ENCODE measurements around the gene MRPS23. TPM values are rescaled to one million over a fixed set of nuclear protein-coding genes. Genes with fewer than 3 reads are reported as not detected.

The MRPS23 gene
- total RNA-seq, 4 donors from 2014 or later = 5.9 to 35.2 (median 16.8) TPM

DNA sequence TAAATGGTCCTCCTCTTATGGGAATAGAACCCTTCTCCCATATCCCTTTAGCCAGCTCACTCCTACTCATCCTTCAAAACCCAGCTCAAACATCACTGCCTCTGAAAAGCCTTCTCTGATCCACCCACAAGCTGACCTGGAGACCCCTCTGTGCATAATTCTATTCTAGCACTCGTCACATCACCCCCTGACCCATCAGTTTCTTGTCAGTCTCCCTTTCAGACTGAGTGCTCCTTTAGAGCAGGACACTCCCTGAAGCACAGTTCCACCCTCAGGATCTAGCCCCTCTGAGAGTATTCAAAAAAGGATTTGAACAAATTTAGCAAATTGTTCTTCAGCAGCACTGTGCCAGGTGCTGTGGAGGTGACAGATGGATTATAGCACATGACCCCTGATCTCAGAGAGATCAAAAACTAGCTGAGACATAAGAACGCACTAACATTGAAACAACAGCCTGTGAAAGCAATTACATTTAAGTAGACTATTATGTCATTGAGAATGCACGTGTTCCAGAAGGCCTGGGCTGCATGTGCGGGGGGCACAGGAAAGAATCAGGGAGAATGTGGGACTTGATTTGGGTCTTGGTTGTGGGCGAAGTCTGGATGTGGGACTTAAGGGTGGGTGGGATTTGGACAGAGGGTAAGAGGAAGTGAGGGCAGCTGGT, 43.5 kb downstream of the MRPS23 start:
- Histone ChIP-seq H3K4me1 (no peaks in the 10 kb centered on the region), H3K4me3 (no peak overlapping the region), H3K9me3 (no peaks in the 10 kb centered on the region), H3K27me3 (no peaks in the 10 kb centered on the region), H3K27ac (no peak overlapping the region), H3K36me3 (no peaks in the 10 kb centered on the region)
- no peak for DNase-seq
- TF ChIP-seq CTCF (IDR thresholded peaks at IDR 0.05) = no peak
- TF ChIP-seq POLR2A (IDR thresholded peaks at IDR 0.05) = no peak
- intact Hi-C loops (cut with DNase I; ENCODE audit: low total_unique reads) = no loop called here

GRCh38 chr17:57803021-57803420, 46.8 kb downstream of the MRPS23 start:
- TF ChIP-seq CTCF (IDR thresholded peaks at IDR 0.05) = no peak
- no peak for TF ChIP-seq POLR2A (IDR thresholded peaks at IDR 0.05)
- DNase-seq = no peak
- Histone ChIP-seq H3K27ac (no peak overlapping the region), H3K36me3 (no peaks in the 10 kb centered on the region), H3K4me3 (no peak overlapping the region), H3K9me3 (no peaks in the 10 kb centered on the region), H3K27me3 (no peaks in the 10 kb centered on the region), H3K4me1 (no peaks in the 10 kb centered on the region)
- intact Hi-C loops (cut with DNase I; ENCODE audit: low total_unique reads) = no loop called here

DNA sequence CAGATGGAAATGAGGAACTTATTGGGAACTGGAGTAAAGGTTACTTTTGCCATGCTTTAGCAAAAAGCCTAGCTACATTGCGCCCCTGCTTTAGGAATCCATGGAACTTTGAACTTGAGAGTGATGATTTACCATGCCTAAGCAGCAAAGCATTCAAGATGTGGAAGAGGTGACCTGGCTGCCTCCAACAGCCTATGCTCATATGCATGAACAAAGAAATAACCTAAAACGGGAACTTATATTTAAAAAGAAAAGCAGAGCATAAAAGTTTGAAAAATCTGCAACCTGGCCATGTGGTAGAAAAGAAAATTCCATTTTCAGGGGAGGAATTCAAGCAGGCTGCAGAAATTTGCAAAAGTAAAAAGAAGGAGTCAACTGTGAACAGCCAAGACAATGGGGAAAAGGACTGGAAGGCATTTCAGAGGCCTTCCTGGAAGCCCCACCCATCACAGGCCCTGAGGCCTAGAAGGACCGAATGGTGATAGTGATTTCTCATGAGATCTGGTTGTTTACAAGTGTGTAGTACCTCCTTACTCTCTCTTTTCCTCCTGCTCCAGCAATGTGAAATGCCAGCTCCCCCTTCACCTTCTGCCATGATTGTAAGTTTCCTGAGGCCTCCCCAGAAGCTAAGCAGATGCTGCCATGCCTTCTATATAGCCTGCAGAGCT, 48.7 kb downstream of the MRPS23 start:
- H3K27ac ChIP-seq = no peak overlapping the region

DNA sequence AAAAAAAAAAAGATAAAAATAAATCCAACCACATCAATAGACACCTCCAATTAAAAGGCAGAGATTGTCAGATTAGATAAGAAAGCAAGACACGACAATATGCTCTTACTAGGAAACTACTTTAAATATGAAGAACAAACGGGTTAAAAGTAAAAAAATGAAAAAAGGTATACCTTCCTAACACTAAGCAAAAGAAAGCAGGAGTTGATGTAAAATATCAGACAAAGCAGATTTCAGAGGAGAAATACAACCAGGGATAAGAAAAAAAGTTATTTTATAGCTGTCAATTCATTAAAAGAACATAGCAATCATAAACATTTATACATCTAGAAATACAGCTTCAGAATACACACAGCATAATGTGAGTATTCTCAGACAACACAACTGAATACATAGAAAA, 55.0 kb downstream of the MRPS23 start:
- Histone ChIP-seq H3K27ac (no peak overlapping the region), H3K4me1 (no peaks in the 10 kb centered on the region), H3K36me3 (no peaks in the 10 kb centered on the region), H3K27me3 (no peaks in the 10 kb centered on the region), H3K9me3 (no peaks in the 10 kb centered on the region), H3K4me3 (no peak overlapping the region)
- TF ChIP-seq CTCF (IDR thresholded peaks at IDR 0.05) = no peak
- TF ChIP-seq POLR2A (IDR thresholded peaks at IDR 0.05) = no peak
- intact Hi-C loops (cut with DNase I; ENCODE audit: low total_unique reads) = no loop called here
- no peak for DNase-seq

More for the DNA sequence above, 48.7 kb downstream of the MRPS23 start:
- H3K9me3 ChIP-seq = no peaks in the 10 kb centered on the region
- no peak overlapping the region for H3K4me3 ChIP-seq
- no peaks in the 10 kb centered on the region for H3K27me3 ChIP-seq
- intact Hi-C loops (cut with DNase I; ENCODE audit: low total_unique reads) = no loop called here
- DNase-seq = no peak
- H3K4me1 ChIP-seq = no peaks in the 10 kb centered on the region
- TF ChIP-seq CTCF (IDR thresholded peaks at IDR 0.05) (no peak), POLR2A (IDR thresholded peaks at IDR 0.05) (no peak)
- H3K36me3 ChIP-seq = no peaks in the 10 kb centered on the region

- H3K36me3 ChIP-seq = no peaks in the 10 kb centered on the region
- no peaks in the 10 kb centered on the region for H3K27me3 ChIP-seq
- intact Hi-C loops (cut with DNase I; ENCODE audit: low total_unique reads) = no loop called here
Observed at GRCh38 chr17:57788725-57789124, 61.1 kb downstream of the MRPS23 start.

More at GRCh38 chr17:57788725-57789124, 61.1 kb downstream of the MRPS23 start:
- Histone ChIP-seq H3K9me3 (no peaks in the 10 kb centered on the region), H3K4me1 (no peaks in the 10 kb centered on the region), H3K4me3 (no peak overlapping the region), H3K27ac (no peak overlapping the region)
- TF ChIP-seq POLR2A (IDR thresholded peaks at IDR 0.05) (no peak), CTCF (IDR thresholded peaks at IDR 0.05) (no peak)
- no peak for DNase-seq
